HG02610 (cell line): Measurements from ENCODE around the gene MDFIC2.
"Not testable (repeated sequence)": the region's sequence is repeated elsewhere in the genome, so short reads cannot be mapped to it uniquely, and the experiment has no call there.

Source experiments
- ATAC-seq: cut with Tn5 transposase; IDR thresholded peaks from one replicate; pipeline ENCODE4 v1.9.1; 2021; ENCODE audit warnings: mild to moderate bottlenecking, moderate library complexity; ENCODE audit not compliant: unreplicated experiment

Gene MDFIC2

GRCh38 chr3:70261283-70261682 is 51.2 kb downstream of the MDFIC2 start:
- ATAC-seq = no peak

DNA sequence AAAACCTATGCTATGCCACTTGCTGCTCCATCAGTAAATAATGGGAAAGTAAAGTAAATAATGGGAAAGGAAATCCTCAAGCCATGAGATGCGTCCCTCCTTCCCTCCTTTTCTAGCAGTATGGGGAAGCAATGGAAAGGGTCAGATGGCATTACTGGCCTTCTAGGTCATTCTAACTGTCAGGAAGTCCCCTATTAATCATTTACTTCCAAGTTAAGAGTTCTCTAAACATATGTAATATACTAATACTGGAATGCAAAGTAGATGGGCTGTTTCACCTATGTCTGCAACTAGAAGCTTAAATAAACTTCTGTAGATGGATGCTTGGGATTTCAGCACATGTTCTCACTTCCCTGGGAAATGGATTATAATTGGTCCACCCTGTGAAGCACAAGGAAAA is 55.9 kb downstream of the MDFIC2 start:
- ATAC-seq = no peak

DNA sequence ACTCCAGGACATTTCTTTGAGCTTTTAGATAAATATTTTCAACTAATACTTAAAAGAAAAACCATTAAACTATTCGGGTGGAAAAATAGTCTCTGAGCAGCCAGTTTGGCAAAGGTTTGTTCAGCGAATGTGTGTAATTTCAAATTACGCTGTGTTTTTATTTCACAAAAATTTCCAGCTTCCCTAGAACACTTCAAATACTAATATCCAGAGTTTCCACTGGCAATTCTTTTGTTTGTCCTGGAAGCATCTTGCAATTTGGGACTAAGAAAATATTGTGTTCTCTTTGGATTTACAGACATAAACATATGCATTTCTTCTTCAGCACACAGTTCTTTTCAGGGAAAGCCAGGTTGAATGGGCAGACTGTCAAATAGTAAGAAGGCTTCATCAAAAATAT is 61.9 kb downstream of the MDFIC2 start:
- ATAC-seq = no peak

DNA sequence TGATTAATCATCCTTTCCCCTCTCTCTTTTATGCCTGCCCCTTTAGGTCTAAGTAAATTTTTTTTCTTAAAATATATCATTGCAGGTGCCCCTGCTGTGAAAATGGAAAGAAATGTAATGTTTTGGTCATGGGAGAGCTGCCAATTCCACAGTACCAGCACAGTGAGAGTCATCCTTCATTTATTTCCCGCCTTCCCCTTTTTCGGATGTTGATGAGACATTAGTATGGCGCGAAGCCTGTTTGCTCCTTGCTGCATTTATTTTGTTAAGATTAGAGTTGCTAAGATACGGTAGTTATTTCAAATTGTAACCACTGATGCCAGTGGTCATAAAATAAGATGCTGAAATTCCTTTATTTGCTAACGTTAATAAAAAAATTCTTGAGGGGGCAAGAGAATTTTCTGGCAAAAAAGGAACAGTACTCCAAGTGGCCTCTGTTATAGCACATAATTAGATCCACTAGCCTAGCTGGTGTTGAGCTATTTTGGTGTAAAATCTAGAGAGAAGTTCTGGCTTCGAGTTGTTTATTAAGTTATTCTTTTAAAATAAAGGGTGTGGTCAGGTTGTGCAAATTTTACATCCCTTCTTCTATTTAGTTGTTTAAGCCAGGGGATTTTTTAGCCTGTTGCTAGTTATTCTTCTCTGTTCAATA is 62.8 kb downstream of the MDFIC2 start:
- no peak for ATAC-seq

DNA sequence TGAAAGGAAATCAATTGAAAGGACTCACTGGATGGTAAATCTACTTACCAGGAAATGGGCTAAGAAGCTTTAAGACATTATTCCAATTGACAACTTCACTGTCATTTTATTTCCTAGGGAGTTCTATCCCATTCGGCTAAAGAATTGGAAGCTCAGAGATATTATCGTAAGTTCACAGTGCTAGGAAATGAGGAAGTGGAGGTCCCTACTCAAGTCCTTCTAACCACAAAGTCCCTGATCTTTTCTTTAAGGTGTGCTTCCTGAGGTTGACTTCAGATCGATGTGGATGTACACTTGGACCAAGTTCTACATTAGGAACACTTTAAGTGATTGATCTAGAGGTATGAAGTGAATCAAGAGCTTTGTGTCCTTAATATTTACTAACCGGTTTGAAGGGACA is 63.6 kb downstream of the MDFIC2 start:
- no peak for ATAC-seq

- ATAC-seq = no peak
Measured at GRCh38 chr3:70247955-70248354, 64.5 kb downstream of the MDFIC2 start.

GRCh38 chr3:70245746-70246525 is 66.5 kb downstream of the MDFIC2 start:
- ATAC-seq = no peak

GRCh38 chr3:70244422-70244821 is 68.0 kb downstream of the MDFIC2 start:
- no peak for ATAC-seq

DNA sequence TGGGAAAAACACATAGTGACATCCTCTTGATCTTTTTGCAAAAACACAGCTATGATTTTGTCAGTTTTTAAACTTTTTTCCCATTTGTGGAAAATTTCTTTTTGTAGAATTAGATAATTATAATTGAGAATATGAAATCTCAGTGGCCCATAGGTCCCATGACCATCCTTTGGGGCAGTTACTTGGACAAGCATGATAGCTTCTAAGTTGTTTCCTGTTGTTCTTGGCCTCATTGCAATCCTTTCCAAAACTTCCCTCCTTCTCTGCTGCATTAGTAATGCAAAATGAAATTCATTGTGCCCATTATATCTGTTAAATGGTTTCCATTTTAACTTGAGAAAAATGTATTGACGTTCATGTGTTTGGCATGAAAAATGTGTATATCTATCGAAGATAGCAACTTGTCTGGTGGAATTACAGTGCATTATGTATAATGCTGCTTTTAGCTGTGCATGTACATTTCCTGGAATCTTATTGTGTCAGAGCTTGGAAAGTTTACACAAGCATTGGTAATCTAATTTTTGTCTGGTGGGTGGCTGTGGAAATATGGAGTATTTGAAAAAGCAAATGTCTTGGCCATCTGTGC is 70.0 kb downstream of the MDFIC2 start:
- no peak for ATAC-seq

- ATAC-seq = no peak
Measured at GRCh38 chr3:70233812-70234211, 78.6 kb downstream of the MDFIC2 start.

GRCh38 chr3:70233112-70233511 is 79.3 kb downstream of the MDFIC2 start:
- ATAC-seq = no peak

DNA sequence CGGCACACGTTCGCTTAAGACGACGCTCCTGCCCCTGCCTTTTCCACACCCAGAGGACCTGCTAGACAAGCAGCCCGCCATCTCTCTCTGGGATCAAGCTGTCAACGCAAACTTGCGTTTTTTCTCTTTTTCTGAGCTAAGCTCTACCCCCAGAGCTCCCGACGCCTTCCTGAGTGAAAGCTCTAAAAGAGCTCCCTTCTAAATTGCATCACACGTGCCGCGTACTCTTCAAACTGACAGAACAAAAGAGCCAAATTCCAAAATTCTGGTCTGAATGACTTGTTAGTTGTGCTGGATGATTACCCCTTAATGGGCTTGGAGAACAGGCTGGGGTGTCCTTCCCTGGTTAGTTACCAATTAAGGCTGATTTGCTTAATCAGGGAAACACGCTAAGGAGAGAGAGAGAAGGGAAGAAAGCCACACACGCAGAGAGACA is 81.2 kb downstream of the MDFIC2 start:
- no peak for ATAC-seq

DNA sequence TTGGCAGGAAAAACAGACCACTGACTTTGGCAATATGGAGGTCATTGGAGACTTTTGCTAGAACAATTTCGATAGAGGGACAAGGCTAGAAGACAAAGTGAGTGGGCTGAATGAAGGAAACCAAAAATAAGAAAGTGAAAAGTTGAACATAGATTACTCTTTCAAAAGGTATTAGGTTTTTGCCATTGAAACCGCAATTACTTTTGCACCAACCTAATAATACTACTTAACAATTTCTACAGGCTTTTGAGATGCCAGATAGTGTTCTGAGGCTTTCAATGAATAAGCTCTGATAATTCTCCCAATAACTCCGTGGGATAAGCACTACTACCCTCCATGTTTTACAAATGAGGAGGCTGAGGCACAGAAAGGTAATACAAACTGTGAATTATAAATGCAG is 85.0 kb downstream of the MDFIC2 start:
- no peak for ATAC-seq

DNA sequence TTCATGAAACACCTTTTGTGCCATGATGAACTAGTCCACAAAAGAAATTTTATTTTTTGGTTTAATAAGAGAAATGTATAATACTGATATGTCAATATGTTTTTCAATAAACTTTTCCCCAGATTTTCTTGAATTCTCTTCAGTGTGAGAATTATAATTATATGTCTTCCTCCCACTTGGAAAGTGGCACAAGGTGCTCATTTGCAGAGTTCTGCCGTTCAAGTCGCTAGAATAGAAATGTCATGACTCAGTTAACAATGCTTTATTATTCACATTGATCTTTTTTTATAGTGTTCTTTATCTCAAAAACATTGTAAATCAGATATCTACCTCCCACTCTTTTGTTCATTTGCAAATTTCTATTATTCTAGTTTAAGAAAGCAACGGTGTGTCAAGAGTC is 87.3 kb downstream of the MDFIC2 start:
- ATAC-seq = no peak

- ATAC-seq = no peak
Measured at GRCh38 chr3:70224337-70224736, 88.1 kb downstream of the MDFIC2 start.

GRCh38 chr3:70218471-70218870 is 94.0 kb downstream of the MDFIC2 start:
- no peak for ATAC-seq

DNA sequence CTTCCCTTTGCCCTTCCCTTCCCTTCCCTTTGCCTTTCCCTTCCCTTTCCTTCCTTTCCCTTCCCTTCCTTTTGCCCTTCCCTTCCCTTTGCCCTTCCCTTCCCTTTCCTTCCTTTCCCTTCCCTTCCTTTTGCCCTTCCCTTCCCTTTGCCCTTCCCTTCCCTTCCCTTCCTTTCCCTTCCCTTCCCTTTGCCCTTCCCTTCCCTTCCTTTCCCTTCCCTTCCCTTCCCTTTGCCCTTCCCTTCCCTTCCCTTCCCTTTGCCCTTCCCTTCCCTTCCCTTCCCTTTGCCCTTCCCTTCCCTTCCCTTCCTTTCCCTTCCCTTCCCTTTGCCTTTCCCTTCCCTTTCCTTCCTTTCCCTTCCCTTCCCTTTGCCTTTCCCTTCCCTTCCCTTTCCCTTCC is 101.2 kb downstream of the MDFIC2 start:
- ATAC-seq = not testable (repeated sequence)

- no peak for ATAC-seq
Measured at GRCh38 chr3:70201975-70202374, 110.5 kb downstream of the MDFIC2 start.

DNA sequence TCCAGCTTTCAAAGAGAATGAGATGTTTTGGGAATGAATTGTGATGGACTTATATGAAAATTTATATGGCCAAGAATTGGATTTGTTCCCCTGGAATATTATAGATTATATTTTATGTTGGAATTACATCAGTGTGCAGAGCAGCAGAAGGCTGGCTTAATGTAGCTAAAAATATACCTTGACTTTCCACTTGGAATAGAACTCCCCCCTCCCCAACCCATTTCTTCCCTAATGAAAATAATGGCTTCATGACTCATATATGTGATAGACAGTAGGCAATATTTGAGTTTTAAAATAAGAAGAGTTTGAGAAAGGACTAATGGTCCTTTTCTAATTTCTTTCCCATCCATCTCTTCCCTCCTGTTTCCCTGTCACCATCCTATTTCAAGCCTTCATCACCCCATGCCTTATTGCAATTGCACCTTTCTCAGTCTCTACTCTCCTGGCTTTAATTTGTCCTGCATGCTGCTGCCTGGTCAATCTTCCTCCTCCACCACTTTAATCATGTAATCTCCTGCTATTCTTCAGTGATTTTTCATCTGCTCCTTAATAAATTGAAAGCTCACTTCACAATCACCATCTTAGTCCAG is 122.5 kb downstream of the MDFIC2 start:
- ATAC-seq = no peak

- ATAC-seq = no peak
Measured at GRCh38 chr3:70186221-70186620, 126.2 kb downstream of the MDFIC2 start.

GRCh38 chr3:70185661-70186060 is 126.8 kb downstream of the MDFIC2 start:
- ATAC-seq = no peak
